ENCODE measurements around the gene AURKAIP1. TPM values are rescaled to one million over a fixed set of nuclear protein-coding genes. Genes with fewer than 3 reads are reported as not detected.

Gene AURKAIP1
- total and polyA plus RNA-seq, 2 of the 13 experiments (the other 11 are each of a cell fraction or from before 2014, with no cell fraction given), result 69.5 to 175 TPM

- TF ChIP-seq ZNF318 (CRISPR knock-in tag; IDR thresholded peaks at IDR 0.05) (peak; percentile 79; the same call in 1 of the 2 replicates), DRAP1 (CRISPR knock-in tag; IDR thresholded peaks at IDR 0.05) (no peak), SKI (IDR thresholded peaks at IDR 0.05; ENCODE audit: partially characterized antibody) (no peak), ZNF619 (CRISPR knock-in tag; IDR thresholded peaks at IDR 0.05) (no peak), CBX5 (CRISPR knock-in tag; IDR thresholded peaks at IDR 0.05; ENCODE audit: borderline replicate concordance) (no peak), ATF7 (IDR thresholded peaks at IDR 0.05) (no peak), ATF7 (CRISPR knock-in tag; IDR thresholded peaks at IDR 0.05) (no peak), ZBTB33 (CRISPR knock-in tag; IDR thresholded peaks at IDR 0.05) (peak; percentile 83), SMAD3 (CRISPR knock-in tag; IDR thresholded peaks at IDR 0.05) (no peak), BORCS8-MEF2B (CRISPR knock-in tag; IDR thresholded peaks at IDR 0.05) (no peak), ZMAT5 (CRISPR knock-in tag; IDR thresholded peaks at IDR 0.05; ENCODE audit: borderline replicate concordance, low read depth) (no peak), ARNTL (CRISPR knock-in tag; IDR thresholded peaks at IDR 0.05) (no peak), ZNF414 (CRISPR knock-in tag; IDR thresholded peaks at IDR 0.05) (no peak), ZNF724P (CRISPR knock-in tag; IDR thresholded peaks at IDR 0.05; ENCODE audit: borderline replicate concordance) (no peak), AKAP8 (CRISPR knock-in tag; IDR thresholded peaks at IDR 0.05) (peak; percentile 74; the same call in 1 of the 2 replicates), ZSCAN5A (CRISPR knock-in tag; IDR thresholded peaks at IDR 0.05; ENCODE audit: borderline replicate concordance) (no peak)
Observed at GRCh38 chr1:1332031-1332755, 42.8 kb downstream of the AURKAIP1 start (continued).
